Spleen (tissue), 11 donors: Measurements from ENCODE around the gene STX16. TPM values are rescaled to one million over a fixed set of nuclear protein-coding genes. Genes with fewer than 3 reads are reported as not detected.

Experiments used
- DNase-seq: peaks from one replicate; pipeline ENCODE4 v3.0.0-alpha.2; 2020
- H3K27ac ChIP-seq, 8 donors: fragments of 200-600 bp; sonication (generic) in 7 of 8; 1 replicate in 4 of 8; 2 replicates in 4 of 8; pipeline versions ENCODE4 v1.5.0 to v1.8.0; 2016 to 2021; ENCODE audit warnings: inconsistent platforms in 4 of 8, mild to moderate bottlenecking in 4 of 8, moderate library complexity in 1 of 8
- H3K27me3 ChIP-seq, 7 donors: fragments of 200-600 bp; sonication (generic) in 6 of 7; replicated peaks in 1 of 7; 1 replicate in 4 of 7; 2 replicates in 3 of 7; pipeline versions ENCODE4 v1.5.0 to v1.8.0; 2016 to 2021; ENCODE audit warnings: inconsistent platforms in 3 of 7, mild to moderate bottlenecking in 1 of 7
- H3K36me3 ChIP-seq, 6 donors: fragments of 200-600 bp; sonication (generic) in 5 of 6; 1 replicate in 4 of 6; 2 replicates in 2 of 6; pipeline versions ENCODE4 v1.5.0 to v1.8.0; 2016 to 2021; ENCODE audit warnings: inconsistent platforms in 2 of 6
- H3K4me1 ChIP-seq, 6 donors: fragments of 200-600 bp; sonication (generic) in 5 of 6; 1 replicate in 3 of 6; 2 replicates in 3 of 6; pipeline versions ENCODE4 v1.5.0 to v1.8.0; 2016 to 2021; ENCODE audit warnings: inconsistent platforms in 3 of 6
- H3K4me3 ChIP-seq, 8 donors: fragments of 200-600 bp; sonication (generic) in 7 of 8; 1 replicate in 4 of 8; 2 replicates in 4 of 8; pipeline versions ENCODE4 v1.5.0 to v1.8.0; 2016 to 2021; ENCODE audit warnings: inconsistent platforms in 4 of 8, mild to moderate bottlenecking in 4 of 8, moderate library complexity in 2 of 8
- H3K9me3 ChIP-seq, 8 donors: fragments of 200-600 bp; sonication (generic) in 7 of 8; 1 replicate in 4 of 8; 2 replicates in 4 of 8; pipeline versions ENCODE4 v1.5.0 to v1.8.0; 2016 to 2021; ENCODE audit warnings: inconsistent platforms in 4 of 8
- CTCF ChIP-seq, 11 experiments: fragments of 200-600 bp in 7 of 11; fragments of 450-650 bp in 4 of 11; sonication (generic) in 4 of 11; IDR thresholded peaks in 8 of 11; conservative IDR thresholded peaks in 3 of 11; 1 replicate in 7 of 11; 2 replicates in 4 of 11; pipeline versions ENCODE4 v1.4.0 to v1.8.0; 2016 to 2021; ENCODE audit warnings: antibody characterized with exemption in 11 of 11, inconsistent platforms in 4 of 11, mild to moderate bottlenecking in 1 of 11
- POLR2A ChIP-seq, 3 donors: fragments of 450-650 bp; IDR thresholded peaks; one replicate each; pipeline ENCODE4 v1.5.1; 2017; ENCODE audit warnings: antibody characterized with exemption in 3 of 3, mild to moderate bottlenecking in 1 of 3
- POLR2AphosphoS5 ChIP-seq, 3 donors: sonication (generic); formaldehyde crosslinking; IDR thresholded peaks; one replicate each; pipeline ENCODE4 v1.5.1; 2017; ENCODE audit warnings: antibody characterized with exemption in 3 of 3
- WGBS, 5 donors: extraction: QIAGEN DNeasy Blood & Tissue Kit in 3 of 5; methylation state at CpG; one replicate each; pipeline versions ENCODE4 v1.1.5 to v1.1.7; 2013 to 2018; 5-methylcytosine and 5-hydroxymethylcytosine counted together
- intact Hi-C: fragments of 100-400 bp; cut with DNase I; formaldehyde crosslinking; loops from one replicate; pipeline ENCODE4 v1.15.0; 2023; ENCODE audit warnings: low total_unique reads
- polyA plus RNA-seq, 3 donors: library from polyadenylated mRNA; stranded (reverse); fragments of 200-250 nt; gene quantifications; one replicate each; pipeline ENCODE4 v1.2.1, GENCODE V29; 2013
- total RNA-seq, 7 donors: library from RNA; depleted of rRNA in 3 of 7; stranded (reverse); fragments of >200 nt in 3 of 7; fragmentation: NEBNext Ultra II Directional in 4 of 7; extraction: Animal tissue kit (Norgen Biotek cat#: 25700) in 4 of 7; gene quantifications; one replicate each; pipeline versions ENCODE4 v1.1.0 to v1.2.1, GENCODE V29; 2016 to 2021
- donor health status: healthy with polysubstance abuse.
- donor health status: DM: no; HTN: no; CAD: no; lungs with moderate emphysema.
- donor health status: DM: no; HTN: no; CAD: no.
- donor health status: Bipolar disorder and iron deficiency.
- donor health status: healthy.
- donor health status: DM: no; HTN: no; CAD: no.
- donor health status: DM: yes; HTN: yes; CAD: no.

STX16 gene
- total and polyA plus RNA-seq, 10 donors = 34.4 to 105 (median 75.0) TPM

- intact Hi-C loops = no loop called here
- Histone ChIP-seq H3K36me3 (peaks cover 0 to 27% (median 14%) of the 10 kb centered on the region in 6 donors), H3K27ac (no peak overlapping the region), H3K4me3 (no peak overlapping the region), H3K4me1 (no peaks in the 10 kb centered on the region), H3K27me3 (peaks cover 0 to 40% (median 8%) of the 10 kb centered on the region in 7 donors), H3K9me3 (no peaks in the 10 kb centered on the region)
- WGBS, 5 donors = 72 to 95% (median 83%) methylated on average over 5 to 7 of the region's 7 CpGs
- no peak for TF ChIP-seq POLR2A (IDR thresholded peaks at IDR 0.05)
- no peak for TF ChIP-seq CTCF (IDR thresholded peaks at IDR 0.05 in 8 of 11, conservative IDR thresholded peaks at IDR 0.05 in 3 of 11)
- no peak for TF ChIP-seq POLR2AphosphoS5 (IDR thresholded peaks at IDR 0.05)
- peak; percentile 55 for DNase-seq
Measured at GRCh38 chr20:58719258-58719657, 68.2 kb downstream of the STX16 start.

GRCh38 chr20:58719971-58720371 lies 68.9 kb downstream of the STX16 start:
- Histone ChIP-seq H3K27ac (no peak overlapping the region), H3K27me3 (peaks cover 0 to 41% (median 8%) of the 10 kb centered on the region in 7 donors), H3K4me3 (no peak overlapping the region), H3K36me3 (peaks cover 0 to 20% (median 10%) of the 10 kb centered on the region in 6 donors), H3K4me1 (no peaks in the 10 kb centered on the region), H3K9me3 (no peaks in the 10 kb centered on the region)
- peak; percentile 59 for DNase-seq
- TF ChIP-seq POLR2AphosphoS5 (IDR thresholded peaks at IDR 0.05) (peak in 1 of 3 donors; percentile 8), CTCF (IDR thresholded peaks at IDR 0.05 in 8 of 11, conservative IDR thresholded peaks at IDR 0.05 in 3 of 11) (no peak)
- 40 to 56% (median 47%) methylated on average over 6 of the region's 6 CpGs for WGBS, 5 donors
- intact Hi-C loops = no loop called here

DNA sequence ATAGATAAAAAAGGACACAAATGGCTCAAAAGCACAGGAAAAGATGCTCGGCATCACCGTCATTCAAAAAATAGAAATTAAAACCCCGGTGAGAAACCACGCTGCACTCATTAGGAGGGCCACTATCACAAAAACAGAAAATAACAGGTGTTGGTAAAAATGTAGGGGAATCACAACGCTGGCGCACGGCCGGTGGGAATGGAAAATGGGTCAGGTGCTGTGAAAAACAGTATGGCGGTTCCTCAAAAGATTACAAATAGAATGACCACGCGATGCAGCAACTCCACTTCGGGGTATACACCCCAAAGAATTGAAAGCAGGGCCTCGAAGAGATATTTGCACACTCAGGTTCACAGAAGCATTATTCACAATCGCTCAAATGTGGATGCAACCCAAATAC lies 69.8 kb downstream of the STX16 start:
- Histone ChIP-seq H3K4me3 (no peak overlapping the region), H3K27ac (no peak overlapping the region), H3K36me3 (peaks cover 0 to 11% (median 4%) of the 10 kb centered on the region in 6 donors), H3K4me1 (no peaks in the 10 kb centered on the region), H3K27me3 (peaks cover 0 to 44% (median 8%) of the 10 kb centered on the region in 7 donors), H3K9me3 (peaks cover 0 to 5% (median 0%) of the 10 kb centered on the region in 8 donors)
- no peak for TF ChIP-seq POLR2AphosphoS5 (IDR thresholded peaks at IDR 0.05)
- TF ChIP-seq POLR2A (IDR thresholded peaks at IDR 0.05) = no peak
- TF ChIP-seq CTCF (IDR thresholded peaks at IDR 0.05 in 8 of 11, conservative IDR thresholded peaks at IDR 0.05 in 3 of 11) = no peak
- intact Hi-C loops = no loop called here
- peak; percentile 32 for DNase-seq
- 90 to 98% (median 93%) methylated on average over 14 of the region's 14 CpGs for WGBS, 5 donors

GRCh38 chr20:58721951-58722778 lies 71.1 kb downstream of the STX16 start:
- intact Hi-C loops = no loop called here
- no peak overlapping the region for H3K27ac ChIP-seq
- DNase-seq = peak; percentile 54
- peaks cover 0 to 44% (median 8%) of the 10 kb centered on the region in 7 donors for H3K27me3 ChIP-seq
- no peaks in the 10 kb centered on the region for H3K4me1 ChIP-seq
- TF ChIP-seq POLR2A (IDR thresholded peaks at IDR 0.05) = no peak
- H3K36me3 ChIP-seq = no peaks in the 10 kb centered on the region
- 43 to 52% (median 48%) methylated on average over 19 to 22 of the region's 22 CpGs for WGBS, 5 donors
- peaks cover 0 to 18% (median 2%) of the 10 kb centered on the region in 8 donors for H3K9me3 ChIP-seq
- no peak overlapping the region for H3K4me3 ChIP-seq
